HEK293 (cell line): ENCODE data around the gene CNPY1.

ENCODE experiments used
- CTCF ChIP-seq: fragments of 450-650 bp; formaldehyde crosslinking; IDR thresholded peaks from 2 replicates; pipeline ENCODE4 v1.5.1; 2016; ENCODE audit warnings: missing biosample characterization, missing genetic modification characterization
- GLIS2 ChIP-seq: fragments of 450-650 bp; formaldehyde crosslinking; IDR thresholded peaks from 2 replicates; pipeline ENCODE4 v1.5.1; 2016; ENCODE audit warnings: missing biosample characterization, missing genetic modification characterization
- INSM2 ChIP-seq: fragments of 450-650 bp; formaldehyde crosslinking; IDR thresholded peaks from 2 replicates; pipeline ENCODE4 v1.5.1; 2016; ENCODE audit warnings: missing biosample characterization, missing genetic modification characterization
- PATZ1 ChIP-seq: fragments of 450-650 bp; formaldehyde crosslinking; IDR thresholded peaks from 2 replicates; pipeline ENCODE4 v1.5.1; 2016; ENCODE audit warnings: missing biosample characterization, missing genetic modification characterization
- PRDM1 ChIP-seq: fragments of 450-650 bp; formaldehyde crosslinking; IDR thresholded peaks from 2 replicates; pipeline ENCODE4; 2016; ENCODE audit warnings: missing biosample characterization, missing genetic modification characterization
- TCF7L2 ChIP-seq: IDR thresholded peaks from 2 replicates; pipeline ENCODE4 v1.6.1; 2011; ENCODE audit warnings: low read depth, mild to moderate bottlenecking, inconsistent platforms, low read length, moderate library complexity, borderline replicate concordance
- ZBTB8A ChIP-seq: fragments of 450-650 bp; formaldehyde crosslinking; IDR thresholded peaks from 2 replicates; pipeline ENCODE4 v1.5.1; 2016; ENCODE audit warnings: missing biosample characterization, missing genetic modification characterization
- ZEB2 ChIP-seq: fragments of 450-650 bp; formaldehyde crosslinking; IDR thresholded peaks from 2 replicates; pipeline ENCODE4 v1.5.1; 2016; ENCODE audit warnings: missing biosample characterization, missing genetic modification characterization
- ZNF223 ChIP-seq: fragments of 450-650 bp; formaldehyde crosslinking; IDR thresholded peaks from 2 replicates; pipeline ENCODE4 v1.5.1; 2016; ENCODE audit warnings: missing biosample characterization, missing genetic modification characterization
- ZNF335 ChIP-seq: fragments of 450-650 bp; formaldehyde crosslinking; conservative IDR thresholded peaks from 2 replicates; pipeline ENCODE4 v1.5.1; 2016; ENCODE audit warnings: missing biosample characterization, missing genetic modification characterization
- ZNF350 ChIP-seq: fragments of 450-650 bp; formaldehyde crosslinking; IDR thresholded peaks from 2 replicates; pipeline ENCODE4 v1.5.0; 2017; ENCODE audit warnings: missing biosample characterization, mild to moderate bottlenecking, missing genetic modification characterization
- ZNF423 ChIP-seq: fragments of 450-650 bp; formaldehyde crosslinking; IDR thresholded peaks from 2 replicates; pipeline ENCODE4 v1.5.1; 2016; ENCODE audit warnings: missing biosample characterization, missing genetic modification characterization
- ZNF510 ChIP-seq: fragments of 450-650 bp; formaldehyde crosslinking; IDR thresholded peaks from 2 replicates; pipeline ENCODE4 v1.5.1; 2018; ENCODE audit warnings: mild to moderate bottlenecking, missing genetic modification characterization, missing biosample characterization; ENCODE audit not compliant: insufficient replicate concordance
- ZNF518A ChIP-seq: fragments of 450-650 bp; formaldehyde crosslinking; conservative IDR thresholded peaks from 2 replicates; pipeline ENCODE4 v1.5.1; 2016; ENCODE audit warnings: low read depth, missing biosample characterization, missing genetic modification characterization
- ZNF544 ChIP-seq: fragments of 450-650 bp; formaldehyde crosslinking; IDR thresholded peaks from 2 replicates; pipeline ENCODE4 v1.5.0; 2017; ENCODE audit warnings: missing biosample characterization, missing genetic modification characterization
- ZNF555 ChIP-seq: fragments of 450-650 bp; formaldehyde crosslinking; conservative IDR thresholded peaks from 2 replicates; pipeline ENCODE4 v1.5.1; 2017; ENCODE audit warnings: missing biosample characterization, mild to moderate bottlenecking, missing genetic modification characterization, inconsistent platforms
- ZNF626 ChIP-seq: fragments of 450-650 bp; sonication (Bioruptor Pico); formaldehyde crosslinking; IDR thresholded peaks from 2 replicates; pipeline ENCODE4 v1.5.1; 2018; ENCODE audit warnings: missing biosample characterization, missing genetic modification characterization, inconsistent platforms
- ZNF639 ChIP-seq: fragments of 450-650 bp; formaldehyde crosslinking; IDR thresholded peaks from 2 replicates; pipeline ENCODE4 v1.5.1; 2016; ENCODE audit warnings: missing biosample characterization, missing genetic modification characterization
- ZNF660 ChIP-seq: fragments of 450-650 bp; IDR thresholded peaks from 2 replicates; pipeline ENCODE4 v1.5.1; 2018; ENCODE audit warnings: missing biosample characterization, mild to moderate bottlenecking, missing genetic modification characterization
- ZNF76 ChIP-seq: fragments of 450-650 bp; formaldehyde crosslinking; IDR thresholded peaks from 2 replicates; pipeline ENCODE4; 2016; ENCODE audit warnings: low read depth, missing biosample characterization, missing genetic modification characterization, borderline replicate concordance
- ZNF791 ChIP-seq: fragments of 450-650 bp; formaldehyde crosslinking; IDR thresholded peaks from 2 replicates; pipeline ENCODE4 v1.5.1; 2016; ENCODE audit warnings: missing biosample characterization, missing genetic modification characterization
- ZXDB ChIP-seq: fragments of 450-650 bp; formaldehyde crosslinking; IDR thresholded peaks from 2 replicates; pipeline ENCODE4 v1.5.1; 2016; ENCODE audit warnings: missing biosample characterization, missing genetic modification characterization
- TF ChIP-seq, protein P1 (sequence below): fragments of 450-650 bp; formaldehyde crosslinking; IDR thresholded peaks from 2 replicates; pipeline ENCODE4 v1.5.1; 2017; ENCODE audit warnings: missing biosample characterization, missing genetic modification characterization
- TF ChIP-seq, protein P2 (sequence below): fragments of 450-650 bp; formaldehyde crosslinking; IDR thresholded peaks from 2 replicates; pipeline ENCODE4; 2016; ENCODE audit warnings: missing biosample characterization, missing genetic modification characterization

CNPY1 gene

DNA sequence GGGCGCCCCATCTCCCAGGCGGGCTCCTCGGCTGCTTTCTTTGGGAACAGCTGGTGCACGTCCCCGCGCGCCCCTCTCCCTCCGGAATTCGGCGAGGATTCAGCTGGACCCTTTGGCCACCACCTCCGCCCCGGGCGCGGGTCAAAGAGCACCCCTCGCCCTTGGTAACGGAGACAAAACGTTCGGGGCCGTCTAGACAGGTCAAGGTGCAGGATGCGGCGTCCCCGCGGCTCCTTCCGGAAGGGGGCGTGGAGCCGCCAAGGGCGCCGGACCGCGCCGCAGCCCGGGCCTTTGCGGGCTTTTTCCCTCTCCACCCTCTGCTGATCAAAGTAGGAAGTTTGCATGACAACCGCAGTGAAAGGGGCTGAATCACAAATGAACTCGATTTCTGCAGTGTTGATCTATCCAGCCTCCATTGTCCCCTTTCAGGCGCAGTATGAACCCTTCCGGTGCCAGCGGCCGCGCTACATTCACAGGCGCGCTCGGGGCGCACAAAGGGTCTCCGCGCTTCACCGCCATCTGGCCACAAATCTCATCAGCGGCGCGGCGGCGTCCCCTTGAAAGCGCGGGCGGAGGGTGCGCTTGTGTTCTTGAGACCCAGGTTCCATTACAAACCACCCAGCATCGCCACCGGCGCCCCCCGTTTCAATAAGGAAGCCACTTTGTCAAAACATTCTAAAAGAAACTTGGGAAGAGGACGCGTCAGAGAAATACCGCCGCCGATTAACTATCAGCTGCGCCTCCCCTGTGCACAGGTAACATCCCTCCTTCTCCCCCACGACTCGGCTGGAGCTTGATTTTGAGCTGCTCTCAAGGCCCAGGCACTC is 36.4 kb downstream of the CNPY1 start (continued):
- TF ChIP-seq TCF7L2, result peak; percentile 77; the same call in 1 of the 2 replicates
- no peak for TF ChIP-seq ZNF350
- no peak for TF ChIP-seq ZNF639 (tag by site-specific recombination)
- TF ChIP-seq PATZ1, result peak; percentile 68; the same call in 1 of the 2 replicates
- peak; percentile 86 for TF ChIP-seq CTCF
- TF ChIP-seq PRDM1 (tag by site-specific recombination), result peak; percentile 4
- TF ChIP-seq, protein P1, sequence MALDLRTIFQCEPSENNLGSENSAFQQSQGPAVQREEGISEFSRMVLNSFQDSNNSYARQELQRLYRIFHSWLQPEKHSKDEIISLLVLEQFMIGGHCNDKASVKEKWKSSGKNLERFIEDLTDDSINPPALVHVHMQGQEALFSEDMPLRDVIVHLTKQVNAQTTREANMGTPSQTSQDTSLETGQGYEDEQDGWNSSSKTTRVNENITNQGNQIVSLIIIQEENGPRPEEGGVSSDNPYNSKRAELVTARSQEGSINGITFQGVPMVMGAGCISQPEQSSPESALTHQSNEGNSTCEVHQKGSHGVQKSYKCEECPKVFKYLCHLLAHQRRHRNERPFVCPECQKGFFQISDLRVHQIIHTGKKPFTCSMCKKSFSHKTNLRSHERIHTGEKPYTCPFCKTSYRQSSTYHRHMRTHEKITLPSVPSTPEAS, result no peak
- 0 out of 2 replicates have a peak, but pooled peaks have one; percentile 52 for TF ChIP-seq ZEB2 (tag by site-specific recombination)
- TF ChIP-seq ZNF555 (tag by site-specific recombination), result no peak
- no peak; the same call in 1 of the 2 replicates for TF ChIP-seq ZNF518A
- peak; percentile 49 for TF ChIP-seq ZXDB (tag by site-specific recombination)
- no peak for TF ChIP-seq ZNF544 (tag by site-specific recombination)
- no peak for TF ChIP-seq INSM2 (tag by site-specific recombination)
- TF ChIP-seq ZNF660 (tag by site-specific recombination), result 0 out of 2 replicates have a peak, but pooled peaks have one; percentile 15
- TF ChIP-seq GLIS2 (tag by site-specific recombination), result no peak
- no peak for TF ChIP-seq ZNF510
- TF ChIP-seq ZBTB8A (tag by site-specific recombination), result peak; percentile 91
- no peak for TF ChIP-seq ZNF626 (tag by site-specific recombination)
- peak; percentile 100 for TF ChIP-seq ZNF335 (tag by site-specific recombination)
- no peak for TF ChIP-seq ZNF423 (tag by site-specific recombination)
- 0 out of 2 replicates have a peak, but pooled peaks have one; percentile 13 for TF ChIP-seq ZNF76 (tag by site-specific recombination)
- TF ChIP-seq, protein P2, sequence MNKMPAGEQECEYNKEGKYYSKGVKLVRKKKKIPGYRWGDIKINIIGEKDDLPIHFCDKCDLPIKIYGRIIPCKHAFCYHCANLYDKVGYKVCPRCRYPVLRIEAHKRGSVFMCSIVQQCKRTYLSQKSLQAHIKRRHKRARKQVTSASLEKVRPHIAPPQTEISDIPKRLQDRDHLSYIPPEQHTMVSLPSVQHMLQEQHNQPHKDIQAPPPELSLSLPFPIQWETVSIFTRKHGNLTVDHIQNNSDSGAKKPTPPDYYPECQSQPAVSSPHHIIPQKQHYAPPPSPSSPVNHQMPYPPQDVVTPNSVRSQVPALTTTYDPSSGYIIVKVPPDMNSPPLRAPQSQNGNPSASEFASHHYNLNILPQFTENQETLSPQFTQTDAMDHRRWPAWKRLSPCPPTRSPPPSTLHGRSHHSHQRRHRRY (tag by site-specific recombination), result no peak
- peak; percentile 43; the same call in 1 of the 2 replicates for TF ChIP-seq ZNF223 (tag by site-specific recombination)
- TF ChIP-seq ZNF791, result no peak
